ENCODE data around the gene OLFML1. TPM values are rescaled to one million over a fixed set of nuclear protein-coding genes. Genes with fewer than 3 reads are reported as not detected.

The OLFML1 gene
- total RNA-seq, 1 donor from 2014 or later: 11.5 TPM

- H3K4me3 ChIP-seq: no peak overlapping the region
- intact Hi-C loops (cut with DNase I): no loop called here
Measured at GRCh38 chr11:7449211-7449840, 36.0 kb upstream of the OLFML1 start.

GRCh38 chr11:7449841-7450214 is 35.5 kb upstream of the OLFML1 start:
- no peak for TF ChIP-seq POLR2A (IDR thresholded peaks at IDR 0.05)
- TF ChIP-seq CTCF (IDR thresholded peaks at IDR 0.05): no peak
- TF ChIP-seq POLR2AphosphoS5 (IDR thresholded peaks at IDR 0.05; ENCODE audit: insufficient read depth in 1 of 2, low read depth in 1 of 2): no peak
- intact Hi-C loops (cut with DNase I): no loop called here

More at GRCh38 chr11:7449211-7449840, 36.0 kb upstream of the OLFML1 start:
- H3K36me3 ChIP-seq: no peaks in the 10 kb centered on the region
- no peak for TF ChIP-seq CTCF (IDR thresholded peaks at IDR 0.05)
- TF ChIP-seq POLR2A (IDR thresholded peaks at IDR 0.05): no peak
- TF ChIP-seq POLR2AphosphoS5 (IDR thresholded peaks at IDR 0.05; ENCODE audit: insufficient read depth in 1 of 2, low read depth in 1 of 2): no peak
- no peaks in the 10 kb centered on the region for H3K9me3 ChIP-seq
- no peaks in the 10 kb centered on the region for H3K4me1 ChIP-seq
- no peak for DNase-seq (ENCODE audit: extremely low spot score in 2 of 2)
- H3K27ac ChIP-seq: no peak overlapping the region
- no peaks in the 10 kb centered on the region for H3K27me3 ChIP-seq

GRCh38 chr11:7450836-7451235 is 34.5 kb upstream of the OLFML1 start:
- Histone ChIP-seq H3K4me3 (no peak overlapping the region), H3K4me1 (no peaks in the 10 kb centered on the region), H3K9me3 (no peaks in the 10 kb centered on the region), H3K36me3 (no peaks in the 10 kb centered on the region), H3K27me3 (no peaks in the 10 kb centered on the region), H3K27ac (no peak overlapping the region)
- TF ChIP-seq CTCF (IDR thresholded peaks at IDR 0.05) (no peak), POLR2AphosphoS5 (IDR thresholded peaks at IDR 0.05; ENCODE audit: insufficient read depth in 1 of 2, low read depth in 1 of 2) (no peak), POLR2A (IDR thresholded peaks at IDR 0.05) (no peak)
- no peak for DNase-seq (ENCODE audit: extremely low spot score in 2 of 2)
- intact Hi-C loops (cut with DNase I): no loop called here

More at GRCh38 chr11:7449841-7450214, 35.5 kb upstream of the OLFML1 start:
- Histone ChIP-seq H3K4me3 (no peak overlapping the region), H3K27ac (no peak overlapping the region), H3K27me3 (no peaks in the 10 kb centered on the region), H3K9me3 (no peaks in the 10 kb centered on the region), H3K36me3 (no peaks in the 10 kb centered on the region), H3K4me1 (no peaks in the 10 kb centered on the region)
- no peak for DNase-seq (ENCODE audit: extremely low spot score in 2 of 2)

GRCh38 chr11:7451520-7451919 is 33.8 kb upstream of the OLFML1 start:
- Histone ChIP-seq H3K27ac (no peak overlapping the region), H3K4me1 (no peaks in the 10 kb centered on the region), H3K36me3 (no peaks in the 10 kb centered on the region), H3K9me3 (no peaks in the 10 kb centered on the region), H3K27me3 (no peaks in the 10 kb centered on the region), H3K4me3 (no peak overlapping the region)
- intact Hi-C loops (cut with DNase I): no loop called here
- TF ChIP-seq CTCF (IDR thresholded peaks at IDR 0.05) (no peak), POLR2A (IDR thresholded peaks at IDR 0.05) (no peak), POLR2AphosphoS5 (IDR thresholded peaks at IDR 0.05; ENCODE audit: insufficient read depth in 1 of 2, low read depth in 1 of 2) (no peak)
- DNase-seq (ENCODE audit: extremely low spot score in 2 of 2): no peak

GRCh38 chr11:7451952-7452494 is 33.3 kb upstream of the OLFML1 start:
- Histone ChIP-seq H3K4me1 (no peaks in the 10 kb centered on the region), H3K36me3 (no peaks in the 10 kb centered on the region), H3K4me3 (no peak overlapping the region), H3K27me3 (no peaks in the 10 kb centered on the region), H3K27ac (no peak overlapping the region), H3K9me3 (no peaks in the 10 kb centered on the region)
- no peak for DNase-seq (ENCODE audit: extremely low spot score in 2 of 2)
- TF ChIP-seq CTCF (IDR thresholded peaks at IDR 0.05) (no peak), POLR2A (IDR thresholded peaks at IDR 0.05) (no peak), POLR2AphosphoS5 (IDR thresholded peaks at IDR 0.05; ENCODE audit: insufficient read depth in 1 of 2, low read depth in 1 of 2) (no peak)
- intact Hi-C loops (cut with DNase I): no loop called here
